OCI-M1 (cell line): Measurements from ENCODE around the gene FGFR3.
A peak's percentile ranks its signal among the peaks of the same experiment; 100 is the strongest.
"Not testable (repeated sequence)": the region's sequence is repeated elsewhere in the genome, so short reads cannot be mapped to it uniquely, and the experiment has no call there.

Experiments
- DNase-seq: peaks from one replicate; lab custom pipeline; 2025; lab: John Stamatoyannopoulos, UW

The FGFR3 gene

GRCh38 chr4:1842339-1842895 is 49.3 kb downstream of the FGFR3 start:
- DNase-seq = no peak

DNA sequence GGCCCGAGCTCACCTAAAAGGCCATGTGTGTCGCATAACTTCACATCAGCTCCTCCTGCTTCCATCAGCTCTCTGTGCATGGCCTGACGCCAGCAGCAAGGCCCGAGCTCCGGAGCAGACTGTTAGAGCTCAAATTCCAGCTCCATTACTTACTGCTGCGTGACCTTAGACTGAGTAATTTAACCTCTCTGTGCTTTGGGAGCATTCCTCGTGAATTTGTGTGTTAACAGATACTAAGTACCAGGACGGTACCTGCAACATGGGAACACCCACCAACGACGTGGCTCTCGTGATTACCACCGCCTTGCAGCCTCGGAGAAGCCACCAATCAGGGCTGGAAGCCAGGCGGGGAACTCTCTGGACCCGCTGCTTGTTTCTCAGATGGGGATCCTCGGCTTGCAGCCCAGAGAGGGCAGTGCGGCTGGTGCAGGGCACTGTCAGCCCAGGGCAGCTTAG is 49.9 kb downstream of the FGFR3 start:
- DNase-seq = no peak

DNA sequence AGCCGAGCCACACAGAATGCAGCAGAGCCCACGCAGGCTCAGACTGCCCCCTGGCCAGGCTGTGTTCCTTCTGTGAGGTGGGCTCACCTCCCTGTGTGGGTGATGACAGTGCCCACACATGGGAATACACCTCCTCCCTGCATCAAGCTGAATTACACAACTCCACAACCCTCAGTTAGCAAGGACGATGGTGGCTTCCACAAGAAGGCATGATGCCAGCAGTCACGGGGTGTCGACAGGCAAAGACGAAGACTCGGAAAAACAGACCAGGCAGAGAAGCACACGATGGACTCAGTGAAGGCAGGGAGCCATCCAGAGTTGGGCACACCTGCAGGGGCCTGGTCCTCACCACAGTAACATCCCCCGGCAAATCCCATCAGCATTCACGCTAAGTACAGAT is 50.8 kb downstream of the FGFR3 start:
- no peak for DNase-seq

DNA sequence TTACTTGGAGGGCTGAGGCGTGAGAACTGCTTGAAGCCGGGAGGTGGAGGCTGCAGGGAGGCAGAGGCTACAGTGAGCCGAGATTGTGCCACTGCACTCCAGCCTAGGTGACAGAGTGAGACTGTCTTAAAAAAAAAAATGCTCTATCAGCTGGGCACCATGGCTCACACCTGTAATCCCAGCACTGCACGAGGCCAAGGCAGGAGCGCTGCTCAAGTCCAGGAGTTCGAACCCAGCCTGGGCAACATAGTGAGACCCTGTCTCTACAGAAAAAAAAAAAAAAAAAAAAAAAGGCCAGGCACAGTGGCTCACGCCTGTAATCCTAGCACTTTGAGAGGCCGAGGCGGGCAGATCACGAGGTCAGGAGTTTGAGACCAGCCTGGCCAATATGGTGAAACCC is 51.5 kb downstream of the FGFR3 start:
- DNase-seq = not testable (repeated sequence)

GRCh38 chr4:1846580-1846979 is 53.5 kb downstream of the FGFR3 start:
- DNase-seq = no peak

DNA sequence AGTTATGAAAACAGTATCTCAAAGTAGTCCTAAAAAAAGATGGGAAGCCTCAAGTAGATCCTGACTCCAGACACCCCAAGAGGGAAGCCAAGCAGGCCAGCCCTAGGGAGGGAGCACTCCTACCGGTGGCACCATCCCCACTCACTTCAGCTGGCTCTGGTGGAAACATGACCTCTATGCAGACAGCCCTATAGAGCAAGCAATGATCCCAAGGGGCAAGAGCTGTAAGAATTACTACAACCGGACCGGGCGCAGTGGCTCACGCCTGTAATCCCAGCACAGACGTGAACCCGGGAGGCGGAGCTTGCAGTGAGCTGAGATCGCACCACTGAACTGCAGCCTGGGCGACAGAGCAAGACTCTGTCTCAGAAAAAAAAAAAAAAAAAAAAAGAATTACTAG is 57.2 kb downstream of the FGFR3 start:
- DNase-seq = no peak

DNA sequence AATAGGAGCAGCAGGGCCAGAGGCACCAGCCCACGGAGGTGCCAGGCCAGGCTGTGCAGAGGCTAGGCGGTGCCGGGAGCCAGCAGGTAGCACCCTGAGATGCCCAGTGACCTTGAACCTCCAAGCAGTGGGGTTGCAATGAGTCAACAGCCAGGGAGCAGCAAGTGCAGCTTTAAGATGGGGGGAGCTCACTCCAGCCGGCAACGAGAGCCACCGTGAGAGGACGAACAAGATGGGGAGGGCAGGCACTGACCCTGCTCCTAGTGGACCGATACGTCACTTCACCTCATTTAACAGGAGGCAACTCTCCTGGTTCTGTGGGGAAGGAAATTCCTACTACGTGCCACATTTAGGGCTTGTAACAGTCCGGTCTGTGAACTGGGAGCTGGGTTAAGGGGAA is 58.1 kb downstream of the FGFR3 start:
- no peak for DNase-seq

DNA sequence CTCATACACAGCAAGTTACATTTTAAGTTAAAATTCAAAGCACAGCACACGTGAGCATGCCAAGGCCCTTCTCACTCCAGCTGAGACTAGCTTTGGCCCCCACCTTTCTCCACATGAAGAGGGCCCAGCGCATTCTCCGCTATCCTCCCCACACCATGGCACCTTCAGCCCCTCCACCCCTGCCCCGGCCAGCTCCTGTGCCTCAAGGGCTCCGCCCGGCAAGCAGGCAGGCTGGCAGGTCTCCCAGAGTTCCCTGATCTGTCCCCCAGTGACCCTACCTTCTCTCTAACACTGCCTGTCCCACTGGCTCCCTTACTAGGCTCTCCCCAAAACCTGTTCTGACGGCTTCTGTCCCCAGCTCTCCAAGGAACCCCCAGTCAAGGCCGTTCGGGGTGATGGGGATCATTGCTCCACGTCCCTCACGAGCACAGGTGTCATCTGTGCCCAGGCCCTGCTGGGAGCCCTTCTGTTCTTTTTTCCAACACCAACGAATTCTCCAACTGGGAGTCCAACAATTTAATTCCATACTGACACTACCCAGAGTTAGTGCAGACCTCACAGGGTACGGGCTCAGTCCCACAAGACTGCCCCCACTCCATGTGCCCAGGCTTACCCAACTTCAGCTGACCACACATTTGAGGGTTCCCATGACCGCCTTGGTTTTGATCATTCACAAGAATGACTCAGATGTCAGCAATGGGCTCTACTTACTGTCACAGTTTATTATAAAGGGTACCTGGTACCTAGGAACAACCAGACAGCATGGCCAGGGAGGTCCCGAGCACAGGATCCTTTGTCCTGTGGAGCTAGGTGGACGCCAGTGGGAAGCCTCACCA is 58.7 kb downstream of the FGFR3 start:
- DNase-seq = no peak

GRCh38 chr4:1852904-1853623 is 60.0 kb downstream of the FGFR3 start:
- no peak for DNase-seq

- peak; percentile 29 for DNase-seq
These were observed 61.7 kb downstream of the FGFR3 start for GRCh38 chr4:1854752-1855151.

GRCh38 chr4:1855333-1856070 is 62.4 kb downstream of the FGFR3 start:
- peak; percentile 29 for DNase-seq

DNA sequence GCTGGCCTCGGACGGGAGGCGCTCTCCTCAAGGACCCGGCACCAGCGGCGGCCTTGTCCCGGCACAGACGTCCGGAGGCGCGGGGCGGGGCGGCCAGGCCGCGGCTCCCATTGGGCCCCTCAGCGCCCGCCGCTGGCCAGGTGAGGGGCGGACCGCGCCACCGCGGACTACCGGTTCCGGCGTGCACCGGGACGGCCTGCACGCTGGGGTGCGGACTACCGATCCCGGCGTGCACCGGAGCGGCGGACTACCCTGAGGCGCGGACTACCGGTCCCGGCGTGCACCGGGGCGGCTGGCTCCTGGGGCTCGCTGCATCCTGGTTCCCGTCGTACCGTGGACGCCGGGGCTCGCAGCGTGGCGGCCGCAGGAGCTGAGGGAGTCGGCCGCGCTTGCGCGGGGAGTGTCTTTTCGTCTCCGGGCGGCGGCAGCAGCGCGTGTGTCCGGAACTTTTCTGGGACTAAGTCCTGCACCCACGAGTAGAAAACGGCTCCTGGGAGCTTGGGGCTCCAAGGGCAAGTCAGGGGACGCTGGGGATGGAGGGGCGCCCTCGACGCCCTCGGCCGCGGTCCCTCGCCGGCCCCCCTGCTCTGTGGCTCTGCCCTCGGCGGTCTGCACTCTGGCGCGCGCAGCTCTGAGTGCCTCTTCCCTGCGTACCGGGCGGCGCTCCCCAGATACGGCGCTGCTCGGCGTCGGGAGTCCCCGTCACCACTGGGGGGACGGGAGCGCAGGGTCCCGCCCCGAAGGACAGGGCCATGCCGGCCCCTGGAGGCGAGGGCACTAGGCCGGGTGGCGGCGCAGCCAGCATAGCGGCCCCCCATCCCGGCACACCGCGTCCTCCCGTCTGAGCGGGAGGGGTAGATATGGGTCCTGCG is 63.2 kb downstream of the FGFR3 start, which contains the start of gene LETM1:
Gene LETM1 (minus strand): TSS at position 86 of the 872 bp plus-strand sequence. CDS start 206 bp downstream, outside the sequence.
- DNase-seq = peak; percentile 95

DNA sequence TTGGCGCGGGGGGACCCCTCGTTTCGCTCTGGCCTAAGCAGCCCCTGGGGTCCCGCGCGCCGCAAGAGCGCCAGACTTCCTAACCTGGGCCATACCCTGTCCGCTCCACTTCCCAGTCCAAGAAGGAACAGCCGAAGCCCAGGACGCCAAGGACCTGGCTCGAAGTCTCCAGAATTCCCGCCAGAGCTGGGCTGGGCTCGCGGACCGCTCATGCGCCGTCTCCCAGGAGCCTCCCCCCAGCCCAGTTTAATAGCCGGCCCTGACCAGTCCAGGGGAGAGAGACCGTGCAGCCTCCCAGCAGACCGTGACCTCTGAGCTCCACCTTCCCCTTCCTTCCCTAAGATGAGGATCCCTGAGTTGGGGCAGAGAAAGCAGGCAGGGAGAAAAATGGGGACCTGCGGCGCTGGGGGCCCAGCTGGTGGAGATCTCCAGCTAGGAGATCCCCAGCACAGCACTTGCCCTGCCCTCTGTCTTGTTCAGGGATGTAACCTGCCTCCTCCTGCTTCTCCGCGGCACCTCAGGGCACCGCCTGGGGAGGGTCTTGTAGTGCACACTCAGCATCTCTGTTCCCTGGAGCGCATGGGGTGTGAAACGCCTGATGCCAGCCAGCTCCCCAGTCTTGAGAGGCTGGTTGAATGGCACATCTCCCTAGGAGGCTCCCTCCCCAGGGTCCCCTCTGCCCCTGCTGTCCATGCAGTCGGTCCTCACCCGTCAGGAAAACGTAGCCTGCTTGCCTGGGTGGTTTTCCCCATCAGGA is 64.0 kb downstream of the FGFR3 start:
- peak; percentile 11 for DNase-seq

- no peak for DNase-seq
These were observed 64.8 kb downstream of the FGFR3 start for GRCh38 chr4:1857931-1858330.
